Astrocyte (in vitro differentiated cells and primary cell): Measurements from ENCODE around the gene CCDC194.

Experiments
- EZH2 ChIP-seq: IDR thresholded peaks from 2 replicates; pipeline ENCODE4 v1.6.1; 2012; ENCODE audit warnings: mild to moderate bottlenecking, low read length, inconsistent platforms; ENCODE audit not compliant: insufficient read depth
- TF ChIP-seq, protein P1 (sequence below): IDR thresholded peaks from 2 replicates; pipeline ENCODE4 v1.5.1; 2011; ENCODE audit warnings: low read depth, mild to moderate bottlenecking, inconsistent platforms, low read length, moderate library complexity; ENCODE audit not compliant: insufficient read depth

DNA sequence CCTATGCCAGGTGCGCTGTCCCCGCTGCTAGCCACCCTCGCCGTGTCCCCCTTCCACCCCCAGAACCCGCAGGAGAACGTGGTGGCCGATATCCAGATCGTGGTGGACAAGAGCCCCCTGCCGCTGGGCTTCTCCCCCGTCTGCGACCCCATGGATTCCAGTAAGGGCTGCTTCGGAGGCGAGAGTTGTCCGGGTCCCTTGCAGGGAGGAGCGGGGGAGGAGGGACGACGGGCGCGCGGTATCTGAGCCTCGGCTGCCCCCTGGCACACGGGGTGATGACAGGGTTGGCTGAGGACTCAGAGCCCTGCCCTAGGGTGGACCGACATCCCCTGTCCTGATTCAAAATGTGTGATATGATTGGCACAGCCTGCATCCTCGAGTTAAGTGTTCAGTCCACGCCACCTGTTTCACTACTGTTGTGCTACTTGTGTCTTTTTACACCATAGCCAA is 26.5 kb upstream of the CCDC194 start:
- TF ChIP-seq, protein P1, sequence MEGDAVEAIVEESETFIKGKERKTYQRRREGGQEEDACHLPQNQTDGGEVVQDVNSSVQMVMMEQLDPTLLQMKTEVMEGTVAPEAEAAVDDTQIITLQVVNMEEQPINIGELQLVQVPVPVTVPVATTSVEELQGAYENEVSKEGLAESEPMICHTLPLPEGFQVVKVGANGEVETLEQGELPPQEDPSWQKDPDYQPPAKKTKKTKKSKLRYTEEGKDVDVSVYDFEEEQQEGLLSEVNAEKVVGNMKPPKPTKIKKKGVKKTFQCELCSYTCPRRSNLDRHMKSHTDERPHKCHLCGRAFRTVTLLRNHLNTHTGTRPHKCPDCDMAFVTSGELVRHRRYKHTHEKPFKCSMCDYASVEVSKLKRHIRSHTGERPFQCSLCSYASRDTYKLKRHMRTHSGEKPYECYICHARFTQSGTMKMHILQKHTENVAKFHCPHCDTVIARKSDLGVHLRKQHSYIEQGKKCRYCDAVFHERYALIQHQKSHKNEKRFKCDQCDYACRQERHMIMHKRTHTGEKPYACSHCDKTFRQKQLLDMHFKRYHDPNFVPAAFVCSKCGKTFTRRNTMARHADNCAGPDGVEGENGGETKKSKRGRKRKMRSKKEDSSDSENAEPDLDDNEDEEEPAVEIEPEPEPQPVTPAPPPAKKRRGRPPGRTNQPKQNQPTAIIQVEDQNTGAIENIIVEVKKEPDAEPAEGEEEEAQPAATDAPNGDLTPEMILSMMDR, result no peak
- TF ChIP-seq EZH2, result no peak
